SK-N-SH treated with all-trans-retinoic acid at 6 μM for 48 hours (cell line): Measurements from ENCODE around the gene HPS3.

Experiments used
- ARNTL ChIP-seq: fragments of 450-650 bp; formaldehyde crosslinking; IDR thresholded peaks from 2 replicates; pipeline ENCODE4 v1.5.0; 2020; ENCODE audit warnings: low read depth, mild to moderate bottlenecking, moderate library complexity, borderline replicate concordance
- GLIS3 ChIP-seq: fragments of 250-450 bp; sonication (Bioruptor Pico); IDR thresholded peaks from 2 replicates; pipeline ENCODE4 v1.5.0; 2020; ENCODE audit warnings: mild to moderate bottlenecking, moderate library complexity
- OSR1 ChIP-seq: fragments of 250-450 bp; sonication (Bioruptor Pico); IDR thresholded peaks from 2 replicates; pipeline ENCODE4 v1.8.0; 2022; ENCODE audit warnings: moderate library complexity, mild to moderate bottlenecking, inconsistent platforms
- POU6F1 ChIP-seq: fragments of 250-450 bp; sonication (Bioruptor Pico); IDR thresholded peaks from 2 replicates; pipeline ENCODE4 v1.8.0; 2021; ENCODE audit warnings: low read depth, mild to moderate bottlenecking, moderate library complexity, borderline replicate concordance
- PPARA ChIP-seq: fragments of 250-450 bp; sonication (Bioruptor Pico); IDR thresholded peaks from 2 replicates; pipeline ENCODE4 v1.5.0; 2020; ENCODE audit warnings: mild to moderate bottlenecking, borderline replicate concordance
- ZFP3 ChIP-seq: fragments of 250-450 bp; sonication (Bioruptor Pico); IDR thresholded peaks from 2 replicates; pipeline ENCODE4 v1.5.0; 2020; ENCODE audit warnings: mild to moderate bottlenecking, moderate library complexity
- ZNF565 ChIP-seq: fragments of 450-650 bp; formaldehyde crosslinking; conservative IDR thresholded peaks from 2 replicates; pipeline ENCODE4 v1.5.0; 2020; ENCODE audit warnings: low read depth, mild to moderate bottlenecking, moderate library complexity
- ZNF70 ChIP-seq: fragments of 450-650 bp; formaldehyde crosslinking; IDR thresholded peaks from 2 replicates; pipeline ENCODE4 v1.5.0; 2020; ENCODE audit warnings: mild to moderate bottlenecking, moderate library complexity
- TF ChIP-seq, protein P1 (sequence below): fragments of 250-450 bp; sonication (Bioruptor Pico); IDR thresholded peaks from 2 replicates; pipeline ENCODE4 v1.5.0; 2020; ENCODE audit warnings: mild to moderate bottlenecking, moderate library complexity
- TF ChIP-seq, protein P2 (sequence below): fragments of 250-450 bp; sonication (Bioruptor Pico); IDR thresholded peaks from 2 replicates; pipeline ENCODE4 v1.8.0; 2020; ENCODE audit warnings: mild to moderate bottlenecking, moderate library complexity, borderline replicate concordance

- TF ChIP-seq ZNF70 (CRISPR knock-in tag) (no peak), POU6F1 (no peak), ZFP3 (CRISPR knock-in tag) (no peak), ARNTL (CRISPR knock-in tag) (no peak), PPARA (CRISPR knock-in tag) (no peak), OSR1 (CRISPR knock-in tag) (no peak), GLIS3 (CRISPR knock-in tag) (no peak), ZNF565 (CRISPR knock-in tag) (no peak)
- TF ChIP-seq, protein P1, sequence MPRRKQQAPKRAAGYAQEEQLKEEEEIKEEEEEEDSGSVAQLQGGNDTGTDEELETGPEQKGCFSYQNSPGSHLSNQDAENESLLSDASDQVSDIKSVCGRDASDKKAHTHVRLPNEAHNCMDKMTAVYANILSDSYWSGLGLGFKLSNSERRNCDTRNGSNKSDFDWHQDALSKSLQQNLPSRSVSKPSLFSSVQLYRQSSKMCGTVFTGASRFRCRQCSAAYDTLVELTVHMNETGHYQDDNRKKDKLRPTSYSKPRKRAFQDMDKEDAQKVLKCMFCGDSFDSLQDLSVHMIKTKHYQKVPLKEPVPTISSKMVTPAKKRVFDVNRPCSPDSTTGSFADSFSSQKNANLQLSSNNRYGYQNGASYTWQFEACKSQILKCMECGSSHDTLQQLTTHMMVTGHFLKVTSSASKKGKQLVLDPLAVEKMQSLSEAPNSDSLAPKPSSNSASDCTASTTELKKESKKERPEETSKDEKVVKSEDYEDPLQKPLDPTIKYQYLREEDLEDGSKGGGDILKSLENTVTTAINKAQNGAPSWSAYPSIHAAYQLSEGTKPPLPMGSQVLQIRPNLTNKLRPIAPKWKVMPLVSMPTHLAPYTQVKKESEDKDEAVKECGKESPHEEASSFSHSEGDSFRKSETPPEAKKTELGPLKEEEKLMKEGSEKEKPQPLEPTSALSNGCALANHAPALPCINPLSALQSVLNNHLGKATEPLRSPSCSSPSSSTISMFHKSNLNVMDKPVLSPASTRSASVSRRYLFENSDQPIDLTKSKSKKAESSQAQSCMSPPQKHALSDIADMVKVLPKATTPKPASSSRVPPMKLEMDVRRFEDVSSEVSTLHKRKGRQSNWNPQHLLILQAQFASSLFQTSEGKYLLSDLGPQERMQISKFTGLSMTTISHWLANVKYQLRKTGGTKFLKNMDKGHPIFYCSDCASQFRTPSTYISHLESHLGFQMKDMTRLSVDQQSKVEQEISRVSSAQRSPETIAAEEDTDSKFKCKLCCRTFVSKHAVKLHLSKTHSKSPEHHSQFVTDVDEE (CRISPR knock-in tag), result no peak
- TF ChIP-seq, protein P2, sequence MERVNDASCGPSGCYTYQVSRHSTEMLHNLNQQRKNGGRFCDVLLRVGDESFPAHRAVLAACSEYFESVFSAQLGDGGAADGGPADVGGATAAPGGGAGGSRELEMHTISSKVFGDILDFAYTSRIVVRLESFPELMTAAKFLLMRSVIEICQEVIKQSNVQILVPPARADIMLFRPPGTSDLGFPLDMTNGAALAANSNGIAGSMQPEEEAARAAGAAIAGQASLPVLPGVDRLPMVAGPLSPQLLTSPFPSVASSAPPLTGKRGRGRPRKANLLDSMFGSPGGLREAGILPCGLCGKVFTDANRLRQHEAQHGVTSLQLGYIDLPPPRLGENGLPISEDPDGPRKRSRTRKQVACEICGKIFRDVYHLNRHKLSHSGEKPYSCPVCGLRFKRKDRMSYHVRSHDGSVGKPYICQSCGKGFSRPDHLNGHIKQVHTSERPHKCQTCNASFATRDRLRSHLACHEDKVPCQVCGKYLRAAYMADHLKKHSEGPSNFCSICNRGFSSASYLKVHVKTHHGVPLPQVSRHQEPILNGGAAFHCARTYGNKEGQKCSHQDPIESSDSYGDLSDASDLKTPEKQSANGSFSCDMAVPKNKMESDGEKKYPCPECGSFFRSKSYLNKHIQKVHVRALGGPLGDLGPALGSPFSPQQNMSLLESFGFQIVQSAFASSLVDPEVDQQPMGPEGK (CRISPR knock-in tag), result no peak
Observed at GRCh38 chr3:149090907-149091306, 38.5 kb upstream of the HPS3 start.
